BE2C (cell line): Measurements from ENCODE around the gene ATRN.

Source experiments
- DNase-seq: peaks from one replicate; pipeline ENCODE4 v3.0.0-alpha.2; 2020
- H3K27me3 ChIP-seq: fragments of 250-450 bp; sonication (Bioruptor Pico); 2 replicates; pipeline ENCODE4 v1.5.1; 2020; ENCODE audit warnings: mild to moderate bottlenecking
- H3K36me3 ChIP-seq: fragments of 250-450 bp; sonication (Bioruptor Pico); 2 replicates; pipeline ENCODE4 v1.5.1; 2020; ENCODE audit warnings: mild to moderate bottlenecking
- H3K4me1 ChIP-seq: fragments of 250-450 bp; sonication (Bioruptor Pico); 2 replicates; pipeline ENCODE4 v1.5.1; 2020
- H3K4me3 ChIP-seq: 2 replicates; pipeline ENCODE4 v1.5.1; 2011; ENCODE audit warnings: low read depth, low read length
- H3K9me3 ChIP-seq: fragments of 250-450 bp; sonication (Bioruptor Pico); 2 replicates; pipeline ENCODE4 v1.5.1; 2020
- TF ChIP-seq, protein P1 (sequence below): IDR thresholded peaks from 2 replicates; pipeline ENCODE4 v1.5.1; 2012; ENCODE audit warnings: mild to moderate bottlenecking, low read depth, low read length

The ATRN gene

DNA sequence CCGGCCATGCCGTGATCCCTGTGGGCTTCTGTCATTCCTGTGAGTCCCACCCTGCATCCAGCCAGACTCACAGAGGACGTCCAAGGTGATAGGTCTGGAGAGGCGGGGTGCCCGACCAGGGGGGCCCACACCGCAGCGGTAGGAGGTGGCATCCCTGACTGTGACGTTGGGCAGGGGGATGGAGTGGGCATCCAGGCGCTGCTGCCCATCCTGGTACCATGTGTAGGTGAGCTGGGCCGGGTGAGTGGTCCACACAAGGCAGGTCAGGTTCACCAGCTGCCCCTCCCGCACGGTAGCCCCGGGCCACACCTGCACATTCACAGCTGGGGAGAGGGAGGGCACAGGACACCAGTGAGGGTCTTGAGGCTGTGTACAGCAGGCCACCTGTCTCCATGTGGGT, 222.6 kb downstream of the ATRN start:
- no peak for DNase-seq
- TF ChIP-seq, protein P1, sequence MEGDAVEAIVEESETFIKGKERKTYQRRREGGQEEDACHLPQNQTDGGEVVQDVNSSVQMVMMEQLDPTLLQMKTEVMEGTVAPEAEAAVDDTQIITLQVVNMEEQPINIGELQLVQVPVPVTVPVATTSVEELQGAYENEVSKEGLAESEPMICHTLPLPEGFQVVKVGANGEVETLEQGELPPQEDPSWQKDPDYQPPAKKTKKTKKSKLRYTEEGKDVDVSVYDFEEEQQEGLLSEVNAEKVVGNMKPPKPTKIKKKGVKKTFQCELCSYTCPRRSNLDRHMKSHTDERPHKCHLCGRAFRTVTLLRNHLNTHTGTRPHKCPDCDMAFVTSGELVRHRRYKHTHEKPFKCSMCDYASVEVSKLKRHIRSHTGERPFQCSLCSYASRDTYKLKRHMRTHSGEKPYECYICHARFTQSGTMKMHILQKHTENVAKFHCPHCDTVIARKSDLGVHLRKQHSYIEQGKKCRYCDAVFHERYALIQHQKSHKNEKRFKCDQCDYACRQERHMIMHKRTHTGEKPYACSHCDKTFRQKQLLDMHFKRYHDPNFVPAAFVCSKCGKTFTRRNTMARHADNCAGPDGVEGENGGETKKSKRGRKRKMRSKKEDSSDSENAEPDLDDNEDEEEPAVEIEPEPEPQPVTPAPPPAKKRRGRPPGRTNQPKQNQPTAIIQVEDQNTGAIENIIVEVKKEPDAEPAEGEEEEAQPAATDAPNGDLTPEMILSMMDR = no peak
- H3K36me3 ChIP-seq = no peaks in the 10 kb centered on the region
- H3K4me1 ChIP-seq = no peaks in the 10 kb centered on the region
- no peaks in the 10 kb centered on the region for H3K27me3 ChIP-seq
- 0 out of 2 replicates have a peak, but pooled peaks cover 2% of the 10 kb centered on the region for H3K9me3 ChIP-seq
- no peak overlapping the region for H3K4me3 ChIP-seq

DNA sequence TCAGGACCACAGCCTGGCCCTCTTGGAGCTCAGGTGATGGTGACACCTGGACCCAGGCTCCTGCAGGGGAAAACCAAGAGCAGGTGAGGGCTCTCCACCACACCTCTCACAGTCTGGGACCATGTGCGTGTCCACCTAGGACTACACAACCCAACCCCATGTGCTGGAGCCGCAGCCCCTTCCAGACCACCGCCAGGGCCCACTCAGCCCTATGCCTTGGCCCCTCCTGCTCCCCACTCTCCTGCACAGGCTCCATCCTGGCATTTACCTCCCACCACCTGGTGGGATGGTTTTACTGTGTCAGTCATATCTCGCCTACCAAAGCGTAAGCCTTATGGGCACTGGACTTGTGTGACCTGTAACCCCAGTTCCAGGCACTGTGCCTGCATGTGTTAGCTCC, 224.0 kb downstream of the ATRN start:
- TF ChIP-seq, protein P1 = no peak
- H3K4me3 ChIP-seq = no peak overlapping the region

DNA sequence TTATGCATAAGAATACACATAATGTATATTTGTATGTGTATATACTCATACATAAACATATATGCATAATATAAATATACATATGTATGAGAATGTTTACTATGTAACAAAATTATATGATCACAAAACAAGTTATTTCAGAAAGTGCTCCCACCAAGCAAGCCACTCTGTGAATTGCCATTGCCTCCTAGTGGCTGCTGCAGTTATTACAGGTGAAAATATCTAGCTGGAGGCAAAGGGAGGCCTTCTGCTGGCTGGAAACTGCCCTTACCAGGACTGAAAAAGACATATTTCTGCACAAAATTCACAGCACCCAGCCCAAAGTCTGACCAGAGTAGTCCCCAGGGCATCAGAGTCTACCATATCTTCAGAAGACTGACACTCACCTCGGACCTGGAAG, 225.4 kb downstream of the ATRN start:
- no peaks in the 10 kb centered on the region for H3K36me3 ChIP-seq
- no peak for DNase-seq
- TF ChIP-seq, protein P1 = peak; percentile 62
- H3K4me3 ChIP-seq = no peak overlapping the region
- 0 out of 2 replicates have a peak, but pooled peaks cover 2% of the 10 kb centered on the region for H3K9me3 ChIP-seq
- no peaks in the 10 kb centered on the region for H3K4me1 ChIP-seq
- no peaks in the 10 kb centered on the region for H3K27me3 ChIP-seq

More for the DNA sequence above, 224.0 kb downstream of the ATRN start:
- no peak for DNase-seq
- H3K36me3 ChIP-seq = no peaks in the 10 kb centered on the region
- no peaks in the 10 kb centered on the region for H3K4me1 ChIP-seq
- H3K27me3 ChIP-seq = no peaks in the 10 kb centered on the region
- H3K9me3 ChIP-seq = 0 out of 2 replicates have a peak, but pooled peaks cover 2% of the 10 kb centered on the region

DNA sequence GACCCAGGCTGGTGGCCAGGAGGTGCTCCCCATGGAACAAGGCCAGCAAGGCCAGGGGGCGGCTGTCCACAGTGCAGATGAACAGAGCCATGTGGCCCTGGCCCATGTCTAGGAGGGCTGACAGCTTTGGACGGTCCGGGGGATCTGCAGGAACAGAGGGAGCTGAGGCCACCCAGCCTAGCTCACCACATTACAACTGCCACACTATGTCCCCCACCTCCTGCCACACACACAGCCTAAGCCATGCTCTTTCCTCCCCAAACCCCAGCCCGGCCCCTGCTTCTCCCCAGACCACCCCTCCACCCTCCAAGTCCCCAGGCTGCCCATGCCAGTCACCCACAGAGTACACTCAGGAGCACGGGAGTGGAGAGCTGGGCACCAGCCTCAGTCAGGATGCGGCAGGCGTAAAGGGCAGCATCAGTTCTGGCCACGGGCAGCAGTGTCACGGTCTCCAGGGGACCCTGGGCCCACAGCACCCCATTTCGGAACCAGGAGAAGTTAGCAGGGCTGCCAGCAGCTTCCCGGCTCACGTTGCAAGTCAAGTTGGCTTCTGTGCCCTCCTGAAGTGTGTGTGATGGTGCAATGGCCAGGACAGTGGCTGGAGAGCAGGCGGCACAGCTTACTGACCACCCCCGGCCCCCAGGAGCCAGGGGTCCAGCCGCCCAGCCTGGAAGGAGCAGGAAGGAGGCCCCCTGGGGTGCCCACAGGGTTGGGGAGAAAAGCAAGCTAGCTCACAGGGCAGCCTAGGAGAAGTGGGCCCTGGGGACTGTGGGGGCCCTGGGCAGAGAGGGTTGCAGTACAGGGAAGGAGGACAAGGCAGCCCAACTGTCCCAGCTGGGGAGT, 226.1 kb downstream of the ATRN start:
- Histone ChIP-seq H3K4me1 (no peaks in the 10 kb centered on the region), H3K9me3 (0 out of 2 replicates have a peak, but pooled peaks cover 2% of the 10 kb centered on the region), H3K36me3 (no peaks in the 10 kb centered on the region), H3K27me3 (no peaks in the 10 kb centered on the region), H3K4me3 (no peak overlapping the region)
- no peak for DNase-seq
- TF ChIP-seq, protein P1 = no peak

DNA sequence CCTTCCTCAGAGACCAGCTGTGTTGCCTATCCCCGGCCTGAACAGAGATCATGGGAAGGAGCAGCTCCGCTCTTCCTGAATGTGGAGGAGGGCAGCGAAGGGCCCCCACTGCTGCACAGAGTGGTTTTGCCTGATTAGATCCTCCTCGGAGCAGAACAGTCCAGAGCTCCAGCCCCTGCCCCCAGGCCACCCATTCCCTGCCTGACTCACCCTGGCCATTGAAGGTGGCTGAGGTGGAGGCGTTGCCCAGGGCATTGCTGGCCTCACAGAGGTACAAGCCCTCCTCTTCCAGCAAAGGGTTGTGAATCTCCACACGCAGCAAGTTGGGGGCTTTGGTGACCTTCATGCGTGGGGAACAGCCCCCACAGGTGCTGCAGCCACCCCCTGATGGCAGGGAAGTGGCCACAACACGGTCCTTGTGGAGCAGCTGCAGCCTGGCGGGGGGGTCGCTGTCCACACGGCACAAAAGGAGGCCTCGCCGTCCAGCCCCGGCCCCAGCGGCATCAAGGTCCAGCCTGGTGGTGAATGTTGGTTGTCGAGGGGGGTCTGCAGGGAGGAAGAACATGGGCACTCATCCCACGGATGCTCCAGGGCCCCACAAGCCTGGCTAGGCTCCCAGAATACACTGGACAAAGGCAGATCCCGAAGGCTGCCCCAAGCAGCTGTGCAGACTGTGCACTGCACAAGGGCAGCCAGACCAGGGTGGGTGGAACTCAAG, 226.9 kb downstream of the ATRN start:
- TF ChIP-seq, protein P1 = no peak
- Histone ChIP-seq H3K27me3 (no peaks in the 10 kb centered on the region), H3K9me3 (0 out of 2 replicates have a peak, but pooled peaks cover 2% of the 10 kb centered on the region), H3K36me3 (no peaks in the 10 kb centered on the region), H3K4me1 (no peaks in the 10 kb centered on the region), H3K4me3 (no peak overlapping the region)
- no peak for DNase-seq
